HL-60/S4 treated with retinoic acid at 250 ng/mL for 4 days and 3 days (cell line): ENCODE results near the gene GALNT16.
"Not testable (repeated sequence)": the region's sequence is repeated elsewhere in the genome, so short reads cannot be mapped to it uniquely, and the experiment has no call there.

Experiments
- in situ Hi-C: fragments of 300-500 bp; cut with MboI; formaldehyde crosslinking; loops from 2 replicates; pipeline ENCODE4 v1.7.0; 2022; ENCODE audit warnings: low sequenced_read_pairs

Gene GALNT16

DNA sequence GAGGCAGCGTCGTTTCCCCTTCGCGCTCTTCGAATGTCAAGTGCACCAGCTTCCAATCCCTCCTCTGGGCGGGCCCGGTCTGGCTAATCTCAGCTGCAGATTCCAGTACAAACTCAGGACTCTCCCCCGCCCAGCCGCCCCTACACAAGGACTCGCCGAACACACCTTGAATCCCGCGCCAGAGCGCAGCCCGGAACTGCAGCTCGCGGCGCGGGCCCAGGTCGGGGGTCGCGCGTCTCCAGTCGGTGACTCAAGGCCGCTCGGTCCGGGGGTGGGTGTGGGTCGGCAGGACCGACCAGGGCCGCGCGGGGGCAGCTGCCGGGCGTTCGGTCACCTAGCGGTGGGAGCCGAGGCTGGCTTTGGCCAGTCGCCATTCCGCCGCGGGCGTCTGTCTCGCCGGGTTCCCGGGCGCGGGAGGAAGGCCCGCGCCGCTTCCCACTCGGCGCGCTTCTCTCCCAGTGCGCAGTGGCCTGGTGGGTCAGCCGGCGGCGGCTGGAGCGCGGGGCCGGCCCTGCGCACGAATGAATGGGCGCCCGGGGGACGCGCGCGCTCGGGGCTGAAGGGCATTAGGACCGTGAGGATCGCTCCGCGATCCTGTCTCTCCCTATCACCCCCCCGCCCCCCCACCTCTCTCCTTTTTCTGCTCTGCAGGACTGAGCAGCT lies at the start of gene GALNT16:
Gene GALNT16, plus strand, starts transcription at position 632 of the 663 bp plus-strand sequence. CDS start 133 bp downstream, outside the sequence.
- in situ Hi-C loops, result no loop called here

DNA sequence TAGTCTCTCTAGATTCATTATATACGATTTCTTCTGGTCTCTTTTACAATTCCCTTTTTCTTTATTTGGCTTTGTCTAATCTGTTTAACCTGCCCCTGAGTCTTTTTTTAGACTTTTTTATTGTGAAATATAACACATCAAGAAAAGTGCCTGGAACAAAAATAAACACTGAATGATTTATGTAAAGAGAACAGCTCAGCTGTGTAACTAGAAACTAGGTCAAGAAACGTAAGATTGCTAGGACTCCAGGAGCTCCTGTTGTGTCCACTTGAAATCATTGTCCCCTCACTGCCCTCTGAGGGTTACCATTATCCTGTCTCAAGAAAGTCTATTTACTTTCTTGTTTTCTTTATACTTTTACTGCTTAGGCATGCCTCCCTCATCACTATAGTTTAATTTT lies 45.6 kb upstream of the GALNT16 start:
- in situ Hi-C loops, result no loop called here

DNA sequence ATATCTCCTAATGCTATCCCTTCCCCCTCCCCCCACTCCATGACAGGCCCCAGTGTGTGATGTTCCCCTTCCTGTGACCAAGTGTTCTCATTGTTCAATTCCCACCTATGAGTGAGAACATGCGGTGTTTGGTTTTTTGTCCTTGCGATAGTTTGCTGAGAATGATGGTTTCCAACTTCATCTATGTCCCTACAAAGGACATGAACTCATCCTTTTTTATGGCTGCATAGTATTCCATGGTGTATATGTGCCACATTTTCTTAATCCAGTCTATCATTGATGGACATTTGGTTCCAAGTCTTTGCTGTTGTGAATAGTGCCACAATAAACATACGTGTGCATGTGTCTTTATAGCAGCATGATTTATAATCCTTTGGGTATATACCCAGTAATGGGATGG lies 42.3 kb upstream of the GALNT16 start:
- in situ Hi-C loops, result not testable (repeated sequence)

DNA sequence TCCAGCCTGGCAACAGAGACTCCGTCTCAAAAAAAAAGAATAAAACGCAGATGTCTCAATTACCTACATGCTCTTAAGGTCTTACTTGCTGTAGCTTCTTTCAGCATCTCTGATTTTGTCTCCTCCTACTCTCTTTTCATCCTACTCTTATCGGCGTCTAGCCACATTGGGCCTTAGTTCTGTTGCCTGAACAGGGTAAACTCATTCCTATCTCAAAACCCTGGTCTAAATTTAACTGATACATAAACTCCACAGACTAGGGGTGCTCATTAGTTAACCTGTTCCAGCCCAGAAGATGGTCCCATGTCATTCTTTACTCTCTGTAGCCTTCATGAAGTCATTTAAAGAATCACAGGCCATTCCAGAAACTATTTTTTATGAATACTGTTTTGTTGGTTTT lies 35.0 kb upstream of the GALNT16 start:
- in situ Hi-C loops, result no loop called here

DNA sequence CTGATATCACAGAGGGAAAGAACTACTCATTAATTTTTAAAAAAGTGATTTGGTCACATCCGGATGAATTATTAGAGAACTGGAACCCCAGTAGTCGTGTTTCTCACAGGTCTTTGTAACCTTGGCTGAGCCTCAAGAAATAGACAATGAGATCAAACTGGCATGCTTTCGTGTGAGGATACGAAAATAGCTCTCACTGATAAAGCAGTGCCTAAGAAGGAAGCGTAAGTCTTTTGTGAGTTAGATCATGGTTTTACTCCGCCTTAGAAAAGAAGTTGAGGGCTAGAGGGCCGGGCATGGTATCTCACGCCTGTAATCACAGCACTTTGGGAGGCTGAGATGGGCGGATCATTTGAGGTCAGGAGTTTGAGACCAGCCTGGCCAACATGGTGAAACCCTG lies 33.8 kb upstream of the GALNT16 start:
- in situ Hi-C loops, result no loop called here

DNA sequence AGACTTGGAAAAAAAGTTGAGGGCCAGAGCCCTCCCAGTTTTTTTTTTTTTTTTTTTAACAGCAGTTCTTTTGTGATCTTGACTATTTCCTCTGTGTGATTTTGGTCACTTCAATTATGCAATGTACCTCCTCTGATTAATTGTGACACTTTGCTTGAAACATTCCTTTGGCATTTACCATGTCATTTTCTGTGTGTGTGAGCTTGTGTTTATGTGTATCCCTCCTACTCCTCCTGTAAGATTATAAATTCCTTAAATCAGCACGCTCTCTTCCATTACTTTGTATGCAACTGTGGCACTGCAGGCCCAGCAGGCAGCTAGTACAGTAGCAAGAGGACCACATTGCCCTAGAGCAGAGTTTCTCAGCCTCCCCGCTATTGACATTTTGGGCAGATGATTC lies 33.2 kb upstream of the GALNT16 start:
- in situ Hi-C loops, result no loop called here

DNA sequence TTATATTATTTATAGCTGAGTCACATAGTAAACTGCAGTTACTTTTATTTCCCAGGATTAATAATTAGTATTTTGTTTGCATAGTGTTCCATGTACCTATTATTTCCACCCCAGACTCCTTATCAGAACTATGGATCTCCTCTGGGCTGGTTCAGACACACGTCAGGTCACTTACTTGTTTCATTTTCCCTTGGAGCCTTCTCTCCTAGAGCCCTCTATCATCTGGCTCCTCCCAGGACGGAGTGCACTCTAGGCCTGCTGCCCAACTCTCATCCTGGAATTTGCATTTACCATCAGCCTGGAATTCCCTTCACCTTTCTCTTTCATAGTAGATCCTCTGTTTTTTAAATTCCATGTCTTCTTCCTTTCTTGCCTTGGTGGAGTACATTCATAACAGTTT lies 28.5 kb upstream of the GALNT16 start:
- in situ Hi-C loops, result no loop called here

DNA sequence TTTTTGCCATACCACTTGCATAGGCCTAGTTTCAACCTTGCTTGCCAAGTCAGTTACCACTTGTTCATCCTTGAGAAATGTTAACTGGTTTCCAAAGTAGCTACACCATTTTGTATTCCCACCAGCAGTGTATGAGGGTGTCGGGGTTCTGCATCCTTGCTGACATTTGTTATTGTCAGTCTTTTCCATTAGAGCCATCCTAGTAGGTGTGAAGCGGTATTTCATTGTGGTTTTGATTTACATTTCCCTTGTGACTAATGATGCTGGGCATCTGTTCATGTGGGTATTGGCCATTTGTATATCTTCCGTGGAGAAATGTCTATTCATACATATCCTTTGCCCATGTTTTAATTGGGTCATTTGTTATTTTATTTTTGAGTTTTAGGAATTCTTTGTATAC lies 27.6 kb upstream of the GALNT16 start:
- in situ Hi-C loops, result no loop called here

DNA sequence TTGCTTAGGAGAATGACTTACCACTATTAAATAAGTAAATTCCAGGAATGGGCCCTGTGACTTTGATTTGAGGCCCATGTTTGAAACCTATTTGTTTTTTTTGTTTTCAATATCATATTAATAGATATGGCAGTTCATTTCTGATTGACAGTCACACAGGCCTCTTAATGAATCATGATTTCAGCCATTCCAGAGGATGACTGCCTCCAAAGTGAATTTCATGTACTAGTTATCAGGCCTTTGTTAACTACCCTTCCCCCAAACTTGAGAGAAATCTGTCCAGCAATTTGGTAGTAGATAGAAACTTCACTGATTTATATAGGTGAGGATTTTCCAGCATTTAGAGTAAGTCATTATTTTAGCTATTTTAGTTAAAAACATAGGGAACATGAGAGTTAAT lies 25.9 kb upstream of the GALNT16 start:
- in situ Hi-C loops, result no loop called here

DNA sequence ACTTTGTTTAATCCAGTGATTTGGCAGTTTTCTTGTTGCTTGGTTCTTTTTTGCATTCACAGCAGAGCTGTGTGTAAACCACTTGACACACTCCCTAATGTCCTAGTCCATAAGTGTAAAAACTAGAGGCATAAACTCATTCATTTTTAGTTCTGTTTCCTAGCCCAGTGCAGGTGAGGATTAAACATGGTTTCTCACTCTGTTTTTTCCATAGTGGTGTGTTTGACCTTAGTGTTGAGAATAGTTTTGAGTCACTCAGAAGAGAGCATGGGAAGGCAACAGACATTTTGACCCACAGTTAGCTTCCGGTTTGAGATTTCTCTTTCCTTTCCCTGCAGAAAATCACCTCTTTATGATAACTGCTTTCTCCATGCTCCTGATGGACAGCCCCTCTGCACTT lies 24.2 kb upstream of the GALNT16 start:
- in situ Hi-C loops, result no loop called here

DNA sequence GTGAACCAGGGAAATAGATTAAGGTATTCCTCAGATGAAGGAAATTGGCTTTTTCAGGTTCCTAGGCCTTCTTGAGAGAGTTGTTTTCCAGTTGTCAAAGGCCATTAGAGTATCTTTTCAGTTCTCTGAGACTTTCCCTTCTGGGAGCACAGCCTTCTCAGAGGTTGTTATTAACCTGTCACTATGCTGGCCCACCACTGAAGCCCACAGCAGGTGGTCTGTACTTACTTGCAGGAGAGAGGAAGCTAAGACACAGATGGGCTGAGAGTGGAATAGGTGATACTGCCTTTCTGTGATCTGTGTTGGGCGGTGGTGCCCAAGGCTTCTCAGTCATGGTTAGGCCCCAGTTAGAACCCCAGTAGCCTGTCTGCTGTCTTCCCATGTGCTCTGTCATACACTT lies 22.8 kb upstream of the GALNT16 start:
- in situ Hi-C loops, result no loop called here

DNA sequence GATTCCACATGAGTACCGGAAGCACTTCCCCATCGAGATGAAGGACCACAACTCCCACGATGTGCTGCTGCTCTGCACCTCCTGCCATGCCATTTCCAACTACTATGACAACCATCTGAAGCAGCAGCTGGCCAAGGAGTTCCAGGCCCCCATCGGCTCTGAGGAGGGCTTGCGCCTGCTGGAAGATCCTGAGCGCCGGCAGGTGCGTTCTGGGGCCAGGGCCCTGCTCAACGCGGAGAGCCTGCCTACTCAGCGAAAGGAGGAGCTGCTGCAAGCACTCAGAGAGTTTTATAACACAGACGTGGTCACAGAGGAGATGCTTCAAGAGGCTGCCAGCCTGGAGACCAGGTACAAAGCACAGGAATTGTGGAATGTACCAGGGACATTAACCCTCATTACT lies 22.4 kb upstream of the GALNT16 start:
- in situ Hi-C loops, result no loop called here

DNA sequence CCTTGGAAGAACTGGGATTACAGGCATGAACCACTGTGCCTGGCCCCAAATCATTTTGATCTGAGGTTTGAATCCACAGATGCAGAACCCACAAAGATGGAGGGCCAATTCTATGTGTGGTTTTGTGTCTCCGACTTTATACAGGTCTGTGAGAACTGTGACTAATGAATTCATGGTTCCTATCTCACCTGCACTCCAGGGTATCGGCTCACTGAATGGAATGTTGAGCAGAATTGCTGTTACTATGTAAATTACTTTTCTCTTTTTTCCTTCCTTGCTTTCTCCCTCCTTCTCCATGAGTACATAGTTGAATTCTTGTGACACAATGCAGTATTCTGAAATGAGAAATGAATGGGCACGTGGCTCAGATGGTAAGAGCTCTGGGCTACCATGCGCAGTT lies 21.1 kb upstream of the GALNT16 start:
- in situ Hi-C loops, result no loop called here

DNA sequence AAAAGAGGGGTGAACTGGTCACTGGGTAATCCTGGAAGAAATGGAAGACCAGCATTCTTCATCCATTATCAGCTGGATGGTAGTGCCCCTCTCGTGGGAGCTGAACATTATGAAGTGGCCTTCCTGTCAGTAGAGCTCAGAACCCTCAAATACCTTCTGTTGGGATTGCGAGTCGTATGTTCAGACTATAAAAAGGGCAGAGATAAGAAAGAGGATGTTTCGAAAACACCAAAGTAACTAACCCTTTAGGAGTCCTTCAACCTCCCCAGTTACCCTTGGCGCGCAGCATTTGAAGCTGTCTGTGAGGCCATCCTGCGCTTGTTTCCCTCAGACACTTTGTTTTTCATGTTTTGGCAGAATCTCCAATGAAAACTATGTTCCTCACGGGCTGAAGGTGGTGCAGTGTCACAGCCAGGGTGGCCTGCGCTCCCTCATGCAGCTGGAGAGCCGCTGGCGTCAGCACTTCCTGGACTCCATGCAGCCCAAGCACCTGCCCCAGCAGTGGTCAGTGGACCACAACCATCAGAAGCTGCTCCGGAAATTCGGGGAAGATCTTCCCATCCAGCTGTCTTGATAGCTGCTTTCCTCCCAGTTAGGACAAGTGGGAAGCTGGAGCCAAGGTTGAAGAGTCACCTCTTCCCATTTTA lies 19.3 kb upstream of the GALNT16 start:
- in situ Hi-C loops, result no loop called here

DNA sequence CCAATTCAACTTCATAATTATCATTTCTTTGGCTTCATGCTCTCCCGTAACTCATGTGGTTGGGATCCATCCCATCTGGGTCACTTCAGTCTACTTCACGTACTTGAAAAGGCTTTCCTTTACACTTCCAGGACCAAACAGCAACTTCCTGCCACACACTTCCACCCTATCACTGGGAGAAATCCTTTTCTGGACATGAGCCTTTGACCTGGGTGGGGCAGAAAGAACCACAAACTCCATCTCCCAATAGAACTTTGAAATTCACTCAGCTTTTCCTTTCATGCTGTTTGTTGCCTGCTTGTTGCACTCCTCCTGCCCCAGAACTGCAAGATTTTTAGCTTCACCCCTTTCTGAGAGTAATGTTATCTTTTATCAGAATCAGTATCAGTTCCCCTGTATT lies 18.4 kb upstream of the GALNT16 start:
- in situ Hi-C loops, result no loop called here

DNA sequence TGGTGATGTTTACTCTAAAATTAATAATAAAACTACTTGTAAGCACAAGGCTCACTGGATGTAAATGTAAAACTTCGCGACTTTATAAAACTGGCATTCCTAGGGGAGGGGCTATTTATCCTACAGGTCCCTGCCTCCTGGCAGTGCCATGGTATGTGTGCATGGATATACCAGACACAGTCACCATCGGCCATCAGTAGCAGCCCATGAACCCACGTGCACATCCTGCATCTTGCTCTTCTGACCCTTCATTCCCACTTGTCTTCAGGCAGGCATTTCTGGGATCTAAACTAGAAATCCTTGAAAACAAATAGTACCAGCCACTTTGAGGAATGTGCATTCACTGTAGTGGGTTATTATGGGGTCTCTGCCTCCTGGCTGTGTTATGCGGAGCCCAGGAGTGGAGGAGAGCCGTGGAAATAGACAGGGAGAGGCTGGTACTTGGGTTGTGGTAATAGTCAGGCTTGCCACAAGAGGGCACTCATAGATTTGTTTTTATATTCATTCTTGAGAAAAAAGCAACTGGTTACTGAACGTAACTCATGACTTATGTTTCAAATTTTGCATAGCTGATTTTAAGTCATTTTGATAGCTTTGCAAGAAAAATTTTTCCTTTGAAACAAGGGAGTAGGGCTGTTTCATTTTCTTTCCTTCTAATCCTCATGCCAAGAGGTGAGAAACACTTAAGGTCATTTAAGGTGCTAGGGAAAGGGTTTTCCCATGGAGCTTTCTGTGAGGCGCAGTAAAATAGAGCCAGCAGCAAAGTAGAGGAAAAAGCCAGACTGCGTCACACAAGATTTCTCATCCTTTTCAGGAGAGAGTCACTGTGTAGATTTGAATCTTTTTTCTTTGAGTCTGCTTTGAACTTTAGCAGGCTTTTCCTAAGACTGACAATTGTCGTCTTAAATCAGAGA lies 17.4 kb upstream of the GALNT16 start:
- in situ Hi-C loops, result no loop called here

DNA sequence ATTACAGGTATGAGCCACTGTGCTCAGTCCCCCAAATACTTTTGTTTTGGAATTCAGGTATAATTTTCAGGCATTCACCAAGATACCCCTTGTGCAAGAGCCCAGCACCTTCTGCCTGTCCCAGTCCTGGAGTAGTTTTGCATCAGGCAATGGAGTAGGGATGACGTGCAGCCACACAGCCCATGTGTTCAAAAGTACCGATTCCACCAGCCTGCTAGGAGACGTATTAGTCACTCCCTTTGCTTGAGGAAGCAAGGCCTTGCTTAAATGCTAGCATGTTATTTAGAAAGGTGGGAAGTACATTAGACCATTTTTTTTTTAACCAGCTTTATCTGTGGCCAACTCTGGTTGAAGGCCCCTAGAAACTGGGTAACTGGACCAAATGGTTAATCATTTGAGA lies 15.0 kb upstream of the GALNT16 start:
- in situ Hi-C loops, result no loop called here

DNA sequence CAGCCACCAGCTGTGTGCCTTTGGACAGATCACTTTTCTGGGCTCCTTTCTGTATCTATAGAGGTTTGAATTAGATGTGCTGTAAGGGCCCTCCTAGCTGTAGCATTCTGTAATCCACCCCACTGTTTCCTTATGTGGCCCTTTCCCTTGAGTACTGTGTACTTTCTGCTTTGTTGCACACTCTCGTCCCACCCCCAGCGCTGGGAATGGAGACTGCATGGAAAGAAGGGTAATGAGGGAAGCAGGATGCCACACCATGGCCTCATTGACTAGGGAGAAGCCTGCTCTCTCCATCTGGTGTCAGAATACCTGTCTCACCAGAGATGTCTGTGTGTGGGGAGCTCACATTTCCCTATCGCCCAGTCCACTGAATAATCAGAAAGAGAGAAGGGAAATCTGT lies 13.6 kb upstream of the GALNT16 start:
- in situ Hi-C loops, result no loop called here

DNA sequence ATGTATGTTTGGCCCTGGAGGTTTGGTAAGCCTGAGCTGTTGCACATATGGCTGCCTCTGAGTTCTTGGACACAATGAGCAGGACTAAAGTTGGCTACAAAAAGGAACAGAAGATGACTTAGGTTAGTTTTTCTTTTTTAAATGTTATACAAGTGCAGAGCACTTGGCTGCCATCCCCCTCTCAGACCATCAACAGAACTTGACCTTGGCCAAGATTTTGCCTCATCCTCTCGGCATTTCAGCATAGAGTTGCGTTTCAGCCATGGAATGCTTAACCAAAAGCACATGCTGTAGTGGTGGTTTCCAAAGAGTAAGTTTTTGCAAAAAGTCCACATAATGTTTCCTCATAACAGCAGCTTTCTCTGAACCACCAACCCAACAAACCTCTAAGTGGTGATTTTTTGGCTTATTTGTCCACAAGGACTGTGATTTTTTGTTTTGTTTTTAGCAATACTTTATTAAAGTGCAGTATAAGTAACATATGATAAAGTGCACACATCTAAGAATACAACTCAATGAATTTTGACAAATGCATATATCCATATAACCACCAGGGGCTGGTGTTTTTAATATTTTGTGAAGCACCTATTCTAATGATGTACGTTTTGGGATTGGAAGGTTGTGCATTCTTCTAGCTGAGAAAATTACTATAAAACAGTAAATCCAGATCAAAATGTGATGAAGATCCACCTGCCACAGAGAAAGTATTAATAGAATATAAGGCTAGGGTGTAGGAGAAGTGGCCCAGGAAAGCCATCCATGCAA lies 12.1 kb upstream of the GALNT16 start:
- in situ Hi-C loops, result no loop called here

DNA sequence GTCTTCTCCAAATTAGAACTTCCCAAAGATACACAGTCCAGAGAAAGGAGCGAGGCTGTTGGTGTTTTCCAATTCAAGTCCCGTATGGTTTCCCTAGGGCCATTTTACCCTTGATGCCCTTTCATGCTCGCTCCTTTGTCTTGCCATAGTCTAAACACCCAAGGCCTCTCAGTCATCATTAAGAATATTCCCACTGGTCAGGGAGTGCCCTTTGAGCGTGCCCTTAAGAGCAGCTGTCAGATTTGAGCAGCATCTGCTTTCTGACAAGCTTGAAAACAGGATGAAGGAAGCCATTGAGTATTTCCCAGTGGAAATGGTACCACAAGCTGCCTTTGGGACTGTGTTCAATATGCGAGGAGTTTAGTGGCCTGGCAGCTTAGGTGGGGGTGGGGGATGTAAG lies 10.4 kb upstream of the GALNT16 start:
- in situ Hi-C loops, result no loop called here

DNA sequence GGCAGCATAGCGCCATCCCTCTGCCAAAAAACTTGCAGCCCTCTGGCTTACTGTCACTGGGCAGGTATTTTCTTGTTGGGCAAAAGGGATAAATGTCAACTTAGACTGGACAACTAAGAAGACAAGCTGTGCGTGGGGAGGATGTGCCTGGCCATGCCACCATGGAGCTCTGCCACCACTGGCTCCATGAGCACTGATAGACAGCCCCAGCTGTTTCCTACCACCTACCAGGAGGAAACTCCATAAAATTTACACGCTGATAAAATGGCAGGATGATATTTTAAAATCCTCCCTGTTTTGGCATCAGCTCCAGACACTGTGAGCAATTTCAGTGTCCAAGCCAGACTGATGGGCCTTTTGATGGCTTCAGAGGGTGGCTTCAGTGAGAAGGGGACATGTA lies 7.1 kb upstream of the GALNT16 start:
- in situ Hi-C loops, result no loop called here
